ENCODE results near the gene ADGRE2. TPM values are rescaled to one million over a fixed set of nuclear protein-coding genes. Genes with fewer than 3 reads are reported as not detected.

ADGRE2 gene
- total RNA-seq, 1 experiment from 2014 or later: 0.21 TPM

DNA sequence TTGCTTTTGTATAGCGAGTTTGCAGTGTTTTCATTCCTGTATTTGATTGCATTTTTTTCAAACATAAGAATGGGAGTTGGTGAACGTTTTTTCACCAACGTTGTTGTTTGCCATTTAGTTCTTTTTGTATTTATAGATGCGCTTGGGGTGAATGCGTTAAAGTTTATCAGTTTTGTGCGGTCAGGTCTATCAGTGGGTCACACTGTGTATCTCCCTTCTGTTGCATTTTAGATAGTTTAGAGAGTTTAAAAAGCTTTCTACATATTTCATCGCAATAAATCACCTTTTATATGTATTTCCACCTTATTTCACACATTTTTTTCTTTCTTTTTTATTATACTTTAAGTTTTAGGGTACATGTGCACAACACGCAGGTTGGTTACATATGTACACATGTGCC, 40.2 kb upstream of the ADGRE2 start:
- Histone ChIP-seq H3K27ac (ENCODE audit: low read length) (no peak overlapping the region), H3K27me3 (ENCODE audit: control insufficient read depth, insufficient read depth, low read length) (no peaks in the 10 kb centered on the region), H3K9me3 (ENCODE audit: control insufficient read depth, insufficient read depth, low read depth, low read length) (no peaks in the 10 kb centered on the region), H3K4me1 (ENCODE audit: control insufficient read depth, insufficient read depth, low read length) (no peaks in the 10 kb centered on the region), H3K36me3 (ENCODE audit: control insufficient read depth, insufficient read depth, low read length) (no peaks in the 10 kb centered on the region), H3K4me3 (ENCODE audit: low read depth in 2 of 2, low read length in 2 of 2) (no peak overlapping the region)
- intact Hi-C loops (cut with micrococcal nuclease; ENCODE audit: unreplicated experiment): no loop called here
- ChIA-PET POLR2A (no interaction called here), CTCF (no interaction called here)
- in situ Hi-C loops (cut with HindIII; ENCODE audit: low pct_unique_long_range_greater_than_20kb, low sequenced_read_pairs): no loop called here
- TF ChIP-seq SIN3A (IDR thresholded peaks at IDR 0.05; ENCODE audit: borderline replicate concordance, insufficient read depth, low read depth, low read length) (no peak), TCF7L2 (IDR thresholded peaks at IDR 0.05; ENCODE audit: low read depth, low read length) (no peak), POLR2AphosphoS5 (IDR thresholded peaks at IDR 0.05; ENCODE audit: low read depth, low read length) (no peak)
- TF ChIP-seq, protein P1, sequence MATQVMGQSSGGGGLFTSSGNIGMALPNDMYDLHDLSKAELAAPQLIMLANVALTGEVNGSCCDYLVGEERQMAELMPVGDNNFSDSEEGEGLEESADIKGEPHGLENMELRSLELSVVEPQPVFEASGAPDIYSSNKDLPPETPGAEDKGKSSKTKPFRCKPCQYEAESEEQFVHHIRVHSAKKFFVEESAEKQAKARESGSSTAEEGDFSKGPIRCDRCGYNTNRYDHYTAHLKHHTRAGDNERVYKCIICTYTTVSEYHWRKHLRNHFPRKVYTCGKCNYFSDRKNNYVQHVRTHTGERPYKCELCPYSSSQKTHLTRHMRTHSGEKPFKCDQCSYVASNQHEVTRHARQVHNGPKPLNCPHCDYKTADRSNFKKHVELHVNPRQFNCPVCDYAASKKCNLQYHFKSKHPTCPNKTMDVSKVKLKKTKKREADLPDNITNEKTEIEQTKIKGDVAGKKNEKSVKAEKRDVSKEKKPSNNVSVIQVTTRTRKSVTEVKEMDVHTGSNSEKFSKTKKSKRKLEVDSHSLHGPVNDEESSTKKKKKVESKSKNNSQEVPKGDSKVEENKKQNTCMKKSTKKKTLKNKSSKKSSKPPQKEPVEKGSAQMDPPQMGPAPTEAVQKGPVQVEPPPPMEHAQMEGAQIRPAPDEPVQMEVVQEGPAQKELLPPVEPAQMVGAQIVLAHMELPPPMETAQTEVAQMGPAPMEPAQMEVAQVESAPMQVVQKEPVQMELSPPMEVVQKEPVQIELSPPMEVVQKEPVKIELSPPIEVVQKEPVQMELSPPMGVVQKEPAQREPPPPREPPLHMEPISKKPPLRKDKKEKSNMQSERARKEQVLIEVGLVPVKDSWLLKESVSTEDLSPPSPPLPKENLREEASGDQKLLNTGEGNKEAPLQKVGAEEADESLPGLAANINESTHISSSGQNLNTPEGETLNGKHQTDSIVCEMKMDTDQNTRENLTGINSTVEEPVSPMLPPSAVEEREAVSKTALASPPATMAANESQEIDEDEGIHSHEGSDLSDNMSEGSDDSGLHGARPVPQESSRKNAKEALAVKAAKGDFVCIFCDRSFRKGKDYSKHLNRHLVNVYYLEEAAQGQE (IDR thresholded peaks at IDR 0.05; ENCODE audit: insufficient read depth in 1 of 2, low read depth in 2 of 2, low read length in 1 of 2): no peak
- TF ChIP-seq, protein P2, sequence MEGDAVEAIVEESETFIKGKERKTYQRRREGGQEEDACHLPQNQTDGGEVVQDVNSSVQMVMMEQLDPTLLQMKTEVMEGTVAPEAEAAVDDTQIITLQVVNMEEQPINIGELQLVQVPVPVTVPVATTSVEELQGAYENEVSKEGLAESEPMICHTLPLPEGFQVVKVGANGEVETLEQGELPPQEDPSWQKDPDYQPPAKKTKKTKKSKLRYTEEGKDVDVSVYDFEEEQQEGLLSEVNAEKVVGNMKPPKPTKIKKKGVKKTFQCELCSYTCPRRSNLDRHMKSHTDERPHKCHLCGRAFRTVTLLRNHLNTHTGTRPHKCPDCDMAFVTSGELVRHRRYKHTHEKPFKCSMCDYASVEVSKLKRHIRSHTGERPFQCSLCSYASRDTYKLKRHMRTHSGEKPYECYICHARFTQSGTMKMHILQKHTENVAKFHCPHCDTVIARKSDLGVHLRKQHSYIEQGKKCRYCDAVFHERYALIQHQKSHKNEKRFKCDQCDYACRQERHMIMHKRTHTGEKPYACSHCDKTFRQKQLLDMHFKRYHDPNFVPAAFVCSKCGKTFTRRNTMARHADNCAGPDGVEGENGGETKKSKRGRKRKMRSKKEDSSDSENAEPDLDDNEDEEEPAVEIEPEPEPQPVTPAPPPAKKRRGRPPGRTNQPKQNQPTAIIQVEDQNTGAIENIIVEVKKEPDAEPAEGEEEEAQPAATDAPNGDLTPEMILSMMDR (IDR thresholded peaks at IDR 0.05): no peak
- DNase-seq (ENCODE audit: low read depth, low spot score) (no peak), ATAC-seq (no peak)
- no TSS peak for BruUV-seq (replicated peaks)

DNA sequence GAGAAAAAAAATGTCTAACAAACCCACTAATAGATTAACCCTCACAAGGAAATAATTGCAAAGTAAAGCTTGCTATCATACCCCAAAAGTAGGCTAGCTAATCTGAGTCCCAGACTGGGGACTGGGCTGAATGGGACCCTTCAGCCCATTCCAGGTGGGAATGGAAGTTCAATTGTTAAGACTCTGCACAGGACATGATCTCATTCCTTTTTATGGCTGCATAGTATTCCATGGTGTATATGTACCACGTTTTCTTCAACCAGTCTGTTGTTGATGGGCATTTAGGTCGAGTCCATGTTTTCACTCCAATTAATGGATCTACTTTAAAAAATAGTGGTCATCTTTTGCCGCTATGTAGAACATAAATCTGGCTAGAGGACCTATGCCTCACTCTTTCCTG, 38.7 kb upstream of the ADGRE2 start:
- Histone ChIP-seq H3K36me3 (ENCODE audit: control insufficient read depth, insufficient read depth, low read length) (no peaks in the 10 kb centered on the region), H3K4me1 (ENCODE audit: control insufficient read depth, insufficient read depth, low read length) (no peaks in the 10 kb centered on the region), H3K9me3 (ENCODE audit: control insufficient read depth, insufficient read depth, low read depth, low read length) (no peaks in the 10 kb centered on the region), H3K4me3 (ENCODE audit: low read depth in 2 of 2, low read length in 2 of 2) (no peak overlapping the region), H3K27me3 (ENCODE audit: control insufficient read depth, insufficient read depth, low read length) (no peaks in the 10 kb centered on the region), H3K27ac (ENCODE audit: low read length) (no peak overlapping the region)
- no TSS peak for BruUV-seq (replicated peaks)
- ATAC-seq: no peak
- DNase-seq (ENCODE audit: low read depth, low spot score): no peak
- CTCF ChIA-PET: no interaction called here
- TF ChIP-seq, protein P2 (IDR thresholded peaks at IDR 0.05): no peak
- TF ChIP-seq SIN3A (IDR thresholded peaks at IDR 0.05; ENCODE audit: borderline replicate concordance, insufficient read depth, low read depth, low read length): no peak
- no peak for TF ChIP-seq POLR2AphosphoS5 (IDR thresholded peaks at IDR 0.05; ENCODE audit: low read depth, low read length)
- TF ChIP-seq TCF7L2 (IDR thresholded peaks at IDR 0.05; ENCODE audit: low read depth, low read length): no peak
- TF ChIP-seq, protein P1 (IDR thresholded peaks at IDR 0.05; ENCODE audit: insufficient read depth in 1 of 2, low read depth in 2 of 2, low read length in 1 of 2): no peak
- POLR2A ChIA-PET: no interaction called here
- in situ Hi-C loops (cut with HindIII; ENCODE audit: low pct_unique_long_range_greater_than_20kb, low sequenced_read_pairs) (no loop called here), intact Hi-C loops (cut with micrococcal nuclease; ENCODE audit: unreplicated experiment) (no loop called here)

Data from Panc1 (cell line).